ENCODE data around the gene RPS6KC1.
"Not testable (repeated sequence)": the region's sequence is repeated elsewhere in the genome, so short reads cannot be mapped to it uniquely, and the experiment has no call there.

RPS6KC1 gene

DNA sequence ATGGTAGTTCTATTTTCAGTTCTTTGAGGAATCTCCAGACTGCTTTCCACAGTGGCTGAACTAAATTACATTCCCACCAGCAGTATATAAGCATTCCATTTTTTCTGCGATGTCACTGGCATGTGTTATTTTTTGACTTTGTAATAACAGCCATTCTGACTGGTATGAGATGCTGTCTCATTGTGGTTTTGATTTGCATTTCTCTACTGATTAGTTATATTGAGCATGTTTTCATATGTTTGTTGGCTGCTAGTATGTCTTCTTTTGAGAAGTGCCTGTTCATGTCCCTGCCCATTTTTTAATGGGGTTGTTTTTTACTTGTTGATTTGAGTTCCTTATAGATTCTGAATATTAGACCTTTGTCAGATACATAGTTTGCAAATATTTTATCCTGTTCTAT is 87.9 kb downstream of the RPS6KC1 start:
- H3K79me2 ChIP-seq (ENCODE audit: insufficient read depth, low read depth): no peaks in the 10 kb centered on the region
- no peak overlapping the region for H3K27ac ChIP-seq
- no peak overlapping the region for H3K9ac ChIP-seq
- H2AFZ ChIP-seq (ENCODE audit: low read depth): no peak overlapping the region
- H3K4me1 ChIP-seq (ENCODE audit: low read depth, poor library complexity, severe bottlenecking): peaks cover 11% of the 10 kb centered on the region
- no peaks in the 10 kb centered on the region for H3K36me3 ChIP-seq (ENCODE audit: insufficient read depth)
- no peaks in the 10 kb centered on the region for H3K27me3 ChIP-seq (ENCODE audit: insufficient read depth, low read depth)
- TF ChIP-seq, protein P1, sequence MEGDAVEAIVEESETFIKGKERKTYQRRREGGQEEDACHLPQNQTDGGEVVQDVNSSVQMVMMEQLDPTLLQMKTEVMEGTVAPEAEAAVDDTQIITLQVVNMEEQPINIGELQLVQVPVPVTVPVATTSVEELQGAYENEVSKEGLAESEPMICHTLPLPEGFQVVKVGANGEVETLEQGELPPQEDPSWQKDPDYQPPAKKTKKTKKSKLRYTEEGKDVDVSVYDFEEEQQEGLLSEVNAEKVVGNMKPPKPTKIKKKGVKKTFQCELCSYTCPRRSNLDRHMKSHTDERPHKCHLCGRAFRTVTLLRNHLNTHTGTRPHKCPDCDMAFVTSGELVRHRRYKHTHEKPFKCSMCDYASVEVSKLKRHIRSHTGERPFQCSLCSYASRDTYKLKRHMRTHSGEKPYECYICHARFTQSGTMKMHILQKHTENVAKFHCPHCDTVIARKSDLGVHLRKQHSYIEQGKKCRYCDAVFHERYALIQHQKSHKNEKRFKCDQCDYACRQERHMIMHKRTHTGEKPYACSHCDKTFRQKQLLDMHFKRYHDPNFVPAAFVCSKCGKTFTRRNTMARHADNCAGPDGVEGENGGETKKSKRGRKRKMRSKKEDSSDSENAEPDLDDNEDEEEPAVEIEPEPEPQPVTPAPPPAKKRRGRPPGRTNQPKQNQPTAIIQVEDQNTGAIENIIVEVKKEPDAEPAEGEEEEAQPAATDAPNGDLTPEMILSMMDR (conservative IDR thresholded peaks at IDR 0.05; ENCODE audit: low read depth, low read length): no peak
- no peak overlapping the region for H3K4me2 ChIP-seq
- no peak overlapping the region for H3K4me3 ChIP-seq (IDR thresholded peaks at IDR 0.05; ENCODE audit: insufficient read depth, low read depth, low read length)
- H4K20me1 ChIP-seq (ENCODE audit: insufficient read depth): no peaks in the 10 kb centered on the region

DNA sequence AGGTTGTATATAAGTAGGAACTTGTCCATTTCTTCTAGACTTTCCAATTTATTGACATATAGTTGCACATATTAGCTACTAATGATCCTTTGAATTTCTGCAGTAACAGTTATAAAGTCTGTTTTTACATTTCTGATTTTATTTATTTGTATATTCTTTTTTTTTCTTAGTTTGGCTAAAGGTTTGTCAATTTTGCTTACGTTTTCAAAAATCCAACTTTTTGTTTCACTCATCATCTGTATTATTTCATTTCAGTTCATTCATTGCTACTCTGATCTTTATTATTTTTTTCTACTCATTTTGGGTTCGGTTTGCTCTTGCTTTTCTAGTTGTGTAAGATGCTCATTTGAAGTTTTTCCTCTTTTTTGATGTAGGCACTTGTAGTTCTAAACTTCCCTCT is 97.9 kb downstream of the RPS6KC1 start:
- Histone ChIP-seq H3K79me2 (ENCODE audit: insufficient read depth, low read depth) (no peaks in the 10 kb centered on the region), H3K36me3 (ENCODE audit: insufficient read depth) (no peaks in the 10 kb centered on the region; the same call in 1 of the 2 replicates), H3K4me2 (no peak overlapping the region), H3K4me3 (IDR thresholded peaks at IDR 0.05; ENCODE audit: insufficient read depth, low read depth, low read length) (no peak overlapping the region), H3K27me3 (ENCODE audit: insufficient read depth, low read depth) (no peaks in the 10 kb centered on the region), H3K27ac (no peak overlapping the region), H4K20me1 (ENCODE audit: insufficient read depth) (no peaks in the 10 kb centered on the region), H2AFZ (ENCODE audit: low read depth) (no peak overlapping the region), H3K9ac (no peak overlapping the region), H3K4me1 (ENCODE audit: low read depth, poor library complexity, severe bottlenecking) (no peaks in the 10 kb centered on the region)
- TF ChIP-seq, protein P1 (conservative IDR thresholded peaks at IDR 0.05; ENCODE audit: low read depth, low read length): no peak

DNA sequence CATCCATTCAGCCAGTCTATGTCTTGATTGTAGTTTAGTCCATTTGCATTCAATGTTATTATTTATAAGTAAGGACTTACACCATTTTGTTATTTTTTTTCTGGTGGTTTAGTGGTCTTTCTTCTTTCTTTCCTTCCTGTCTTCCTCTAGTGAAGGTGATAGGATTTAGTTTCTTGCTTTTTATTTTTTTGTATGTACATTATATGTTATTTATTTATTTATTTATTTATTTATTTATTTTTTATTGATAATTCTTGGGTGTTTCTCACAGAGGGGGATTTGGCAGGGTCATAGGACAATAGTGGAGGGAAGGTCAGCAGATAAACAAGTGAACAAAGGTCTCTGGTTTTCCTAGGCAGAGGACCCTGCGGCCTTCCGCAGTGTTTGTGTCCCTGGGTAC is 99.0 kb downstream of the RPS6KC1 start:
- not testable (repeated sequence) for H3K27me3 ChIP-seq (ENCODE audit: insufficient read depth, low read depth); H3K36me3 ChIP-seq (ENCODE audit: insufficient read depth); H3K4me1 ChIP-seq (ENCODE audit: low read depth, poor library complexity, severe bottlenecking); H3K79me2 ChIP-seq (ENCODE audit: insufficient read depth, low read depth); H2AFZ ChIP-seq (ENCODE audit: low read depth); H4K20me1 ChIP-seq (ENCODE audit: insufficient read depth); H3K9ac ChIP-seq; H3K27ac ChIP-seq; H3K4me3 ChIP-seq (IDR thresholded peaks at IDR 0.05; ENCODE audit: insufficient read depth, low read depth, low read length); H3K4me2 ChIP-seq

DNA sequence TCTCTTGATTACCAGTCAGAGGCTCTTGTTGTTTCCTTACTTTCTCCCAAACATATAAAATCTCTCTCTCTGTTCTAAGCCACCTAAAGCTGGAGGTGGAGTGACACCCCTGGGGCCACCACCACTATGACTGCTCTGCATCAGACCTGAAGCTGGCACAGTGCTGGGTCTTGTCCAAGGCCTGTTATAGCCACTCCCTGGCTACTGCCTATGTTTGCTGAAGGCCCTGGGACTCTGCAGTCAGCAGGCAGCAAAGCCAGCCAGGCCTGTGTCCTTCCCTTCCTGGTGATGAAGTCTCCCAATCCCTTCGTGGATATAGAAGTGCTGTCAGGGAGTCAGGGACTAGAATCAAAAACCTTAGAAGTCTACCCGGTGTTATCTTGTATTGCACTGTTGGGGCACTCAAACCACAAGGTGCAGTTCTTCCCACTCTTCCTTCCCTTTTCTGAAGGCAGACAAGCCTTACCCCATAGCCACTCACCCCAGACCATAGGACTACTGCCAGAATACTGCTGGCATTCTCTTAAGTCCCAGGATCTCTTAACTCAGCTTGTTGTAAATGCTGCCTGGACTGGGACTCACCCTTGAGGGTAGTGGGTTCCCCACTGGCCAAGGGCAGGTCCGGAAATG is 103.1 kb downstream of the RPS6KC1 start:
- H2AFZ ChIP-seq (ENCODE audit: low read depth): no peak overlapping the region
- H3K27ac ChIP-seq: no peak overlapping the region
- no peaks in the 10 kb centered on the region; the same call in 1 of the 2 replicates for H3K36me3 ChIP-seq (ENCODE audit: insufficient read depth)
- no peak overlapping the region for H3K4me2 ChIP-seq
- H4K20me1 ChIP-seq (ENCODE audit: insufficient read depth): no peaks in the 10 kb centered on the region
- H3K4me1 ChIP-seq (ENCODE audit: low read depth, poor library complexity, severe bottlenecking): no peaks in the 10 kb centered on the region
- no peaks in the 10 kb centered on the region for H3K79me2 ChIP-seq (ENCODE audit: insufficient read depth, low read depth)
- no peak overlapping the region for H3K9ac ChIP-seq
- no peaks in the 10 kb centered on the region for H3K27me3 ChIP-seq (ENCODE audit: insufficient read depth, low read depth)
- H3K4me3 ChIP-seq (IDR thresholded peaks at IDR 0.05; ENCODE audit: insufficient read depth, low read depth, low read length): no peak overlapping the region
- TF ChIP-seq, protein P1 (conservative IDR thresholded peaks at IDR 0.05; ENCODE audit: low read depth, low read length): no peak

DNA sequence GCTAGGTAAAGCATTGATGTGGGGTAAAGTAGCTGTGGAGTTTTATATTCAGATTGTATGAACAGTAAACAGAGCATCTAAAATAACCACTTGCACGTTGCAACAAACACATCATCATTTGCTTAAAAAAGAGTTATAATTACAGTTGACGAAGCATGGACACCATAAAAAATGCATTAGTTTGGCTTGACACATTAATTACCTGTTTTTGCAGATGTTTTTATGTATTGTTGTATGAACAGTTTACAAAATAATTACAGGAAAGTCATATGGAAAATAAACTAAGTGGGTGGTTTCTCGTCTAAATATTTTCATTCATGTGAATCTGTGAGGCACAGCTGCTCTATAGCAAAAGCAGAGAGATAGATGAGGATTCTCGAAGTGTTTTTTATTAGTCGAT is 108.3 kb downstream of the RPS6KC1 start:
- Histone ChIP-seq H3K9ac (no peak overlapping the region), H3K4me2 (no peak overlapping the region), H3K27ac (no peak overlapping the region), H3K27me3 (ENCODE audit: insufficient read depth, low read depth) (no peaks in the 10 kb centered on the region), H2AFZ (ENCODE audit: low read depth) (no peak overlapping the region), H3K36me3 (ENCODE audit: insufficient read depth) (no peaks in the 10 kb centered on the region), H3K4me3 (IDR thresholded peaks at IDR 0.05; ENCODE audit: insufficient read depth, low read depth, low read length) (no peak overlapping the region), H3K4me1 (ENCODE audit: low read depth, poor library complexity, severe bottlenecking) (no peaks in the 10 kb centered on the region), H3K79me2 (ENCODE audit: insufficient read depth, low read depth) (no peaks in the 10 kb centered on the region), H4K20me1 (ENCODE audit: insufficient read depth) (no peaks in the 10 kb centered on the region)
- TF ChIP-seq, protein P1 (conservative IDR thresholded peaks at IDR 0.05; ENCODE audit: low read depth, low read length): no peak

DNA sequence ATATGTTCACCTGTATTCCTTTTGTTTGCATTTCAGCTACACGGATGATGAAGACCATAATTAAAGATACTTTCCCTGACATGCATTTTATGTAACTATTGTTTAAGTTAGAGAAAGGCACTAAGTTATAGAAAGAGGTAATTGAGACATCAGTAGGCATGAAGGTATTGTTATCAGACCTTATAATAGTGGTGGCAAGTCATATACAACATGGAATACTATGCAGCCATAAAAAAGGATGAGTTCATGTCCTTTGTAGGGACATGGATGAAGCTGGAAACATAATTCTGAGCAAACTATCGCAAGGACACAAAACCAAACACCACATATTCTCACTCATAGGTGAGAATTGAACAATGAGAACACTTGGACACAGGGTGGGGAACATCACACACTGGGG is 109.4 kb downstream of the RPS6KC1 start:
- H3K4me2 ChIP-seq; H3K79me2 ChIP-seq (ENCODE audit: insufficient read depth, low read depth); H3K4me3 ChIP-seq (IDR thresholded peaks at IDR 0.05; ENCODE audit: insufficient read depth, low read depth, low read length); H4K20me1 ChIP-seq (ENCODE audit: insufficient read depth); H3K27me3 ChIP-seq (ENCODE audit: insufficient read depth, low read depth); H3K36me3 ChIP-seq (ENCODE audit: insufficient read depth); H3K27ac ChIP-seq; H3K9ac ChIP-seq; H2AFZ ChIP-seq (ENCODE audit: low read depth); H3K4me1 ChIP-seq (ENCODE audit: low read depth, poor library complexity, severe bottlenecking): not testable (repeated sequence)
